ENCODE measurements around the gene REXO5.

REXO5 gene

DNA sequence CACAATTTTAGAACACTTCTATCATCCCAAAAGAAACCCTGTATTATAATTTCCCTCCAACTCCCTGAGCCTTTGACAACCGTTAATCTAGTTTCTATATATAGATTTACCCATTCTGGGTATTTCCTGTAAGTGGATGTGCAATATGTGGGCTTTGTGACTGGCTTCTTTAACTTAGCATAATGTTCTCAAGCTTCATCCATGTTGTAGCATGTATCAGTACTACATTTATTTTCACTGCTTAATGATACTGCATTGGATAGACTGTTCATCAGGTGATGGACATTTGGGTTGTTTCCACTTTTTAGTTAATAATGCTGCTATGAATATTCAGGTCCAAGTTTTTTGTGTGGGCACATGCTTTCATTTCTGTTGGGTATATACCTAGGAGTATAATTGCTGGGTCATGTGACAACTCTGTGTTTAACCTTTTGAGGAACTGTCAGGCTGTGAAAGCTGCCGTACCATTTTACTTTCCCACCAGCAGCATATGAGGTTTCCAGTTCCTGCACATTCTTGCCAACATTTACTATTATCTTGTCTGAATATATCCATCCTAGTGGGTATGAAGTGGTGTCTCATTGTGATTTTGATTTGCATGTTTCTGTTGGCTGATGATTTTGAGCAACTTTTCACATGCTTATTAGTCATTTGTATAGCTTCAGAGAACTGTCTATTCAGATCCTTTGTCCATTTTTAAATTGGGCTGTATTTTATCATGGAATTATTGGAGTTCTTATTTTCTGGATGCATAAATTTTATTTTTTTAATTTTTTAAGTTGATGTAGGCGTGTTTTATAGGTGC lies 16.4 kb downstream of the REXO5 start:
- ChIA-PET CTCF (interaction anchor here (2.1 kb wide), 1 partner anchor 26 kb away, joined by 8 read pairs; no protein-coding TSS in a partner anchor), POLR2A (no interaction called here)
- no peak for DNase-seq (ENCODE audit: low read depth, low spot score)
- no peak overlapping the region for H3K4me3 ChIP-seq (ENCODE audit: low read depth, low read length)
- TF ChIP-seq, protein P1, sequence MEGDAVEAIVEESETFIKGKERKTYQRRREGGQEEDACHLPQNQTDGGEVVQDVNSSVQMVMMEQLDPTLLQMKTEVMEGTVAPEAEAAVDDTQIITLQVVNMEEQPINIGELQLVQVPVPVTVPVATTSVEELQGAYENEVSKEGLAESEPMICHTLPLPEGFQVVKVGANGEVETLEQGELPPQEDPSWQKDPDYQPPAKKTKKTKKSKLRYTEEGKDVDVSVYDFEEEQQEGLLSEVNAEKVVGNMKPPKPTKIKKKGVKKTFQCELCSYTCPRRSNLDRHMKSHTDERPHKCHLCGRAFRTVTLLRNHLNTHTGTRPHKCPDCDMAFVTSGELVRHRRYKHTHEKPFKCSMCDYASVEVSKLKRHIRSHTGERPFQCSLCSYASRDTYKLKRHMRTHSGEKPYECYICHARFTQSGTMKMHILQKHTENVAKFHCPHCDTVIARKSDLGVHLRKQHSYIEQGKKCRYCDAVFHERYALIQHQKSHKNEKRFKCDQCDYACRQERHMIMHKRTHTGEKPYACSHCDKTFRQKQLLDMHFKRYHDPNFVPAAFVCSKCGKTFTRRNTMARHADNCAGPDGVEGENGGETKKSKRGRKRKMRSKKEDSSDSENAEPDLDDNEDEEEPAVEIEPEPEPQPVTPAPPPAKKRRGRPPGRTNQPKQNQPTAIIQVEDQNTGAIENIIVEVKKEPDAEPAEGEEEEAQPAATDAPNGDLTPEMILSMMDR (IDR thresholded peaks at IDR 0.05; ENCODE audit: insufficient read depth, low read length, missing control alignments), result no peak

DNA sequence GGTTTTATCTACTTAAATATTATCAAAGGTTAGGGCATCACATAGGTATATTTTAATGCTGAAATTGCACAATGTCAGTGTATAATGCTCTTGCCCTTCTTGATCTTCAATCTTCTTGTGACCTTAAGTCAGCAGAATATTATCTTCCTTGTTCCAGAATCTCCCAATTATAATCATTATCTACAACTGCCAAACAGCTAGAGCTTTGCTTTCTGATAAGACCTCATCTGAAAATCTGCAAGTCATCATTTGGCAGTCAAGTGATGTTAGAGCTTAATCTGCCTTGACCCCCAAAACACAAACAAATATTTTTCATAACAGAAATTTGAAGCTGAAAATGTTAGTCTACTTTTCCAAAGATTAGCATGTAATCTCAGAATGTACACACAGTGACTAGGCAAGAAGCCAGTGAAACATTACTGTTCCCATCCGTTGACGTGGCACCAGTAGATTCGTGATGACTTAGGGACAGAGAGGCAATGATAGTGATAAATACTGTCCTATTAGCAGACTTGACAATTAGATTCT lies 19.8 kb downstream of the REXO5 start:
- ChIA-PET POLR2A (interaction anchor here (0.6 kb wide), 1 partner anchor 1148 kb away, joined by 3 read pairs; no protein-coding TSS in a partner anchor), CTCF (interaction anchor here (1.3 kb wide), 1 partner anchor 8 kb away, joined by 3 read pairs; no protein-coding TSS in a partner anchor)
- TF ChIP-seq, protein P1 (IDR thresholded peaks at IDR 0.05; ENCODE audit: insufficient read depth, low read length, missing control alignments), result no peak
- no peak for DNase-seq (ENCODE audit: low read depth, low spot score)
- no peak overlapping the region for H3K4me3 ChIP-seq (ENCODE audit: low read depth, low read length)

DNA sequence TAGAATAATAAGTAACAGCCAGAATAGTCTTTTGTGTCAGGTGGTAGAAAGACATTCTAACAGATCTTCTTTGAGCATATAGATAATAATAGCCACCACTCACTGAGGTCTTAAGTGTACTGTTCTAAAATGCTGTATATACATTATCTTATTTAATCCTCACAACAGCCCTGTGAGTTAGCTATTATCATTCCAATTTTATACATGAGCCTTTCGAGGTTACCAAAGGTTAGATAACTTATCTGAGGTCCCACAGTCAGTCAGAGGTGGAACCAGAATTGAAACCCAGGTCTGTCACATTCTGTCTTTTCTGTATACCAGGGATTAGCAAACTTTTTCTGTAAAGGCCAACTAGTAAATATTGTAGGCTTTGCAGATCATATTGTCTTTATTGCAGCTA lies 23.2 kb downstream of the REXO5 start:
- DNase-seq (ENCODE audit: low read depth, low spot score), result no peak
- CTCF ChIA-PET, result no interaction called here

DNA sequence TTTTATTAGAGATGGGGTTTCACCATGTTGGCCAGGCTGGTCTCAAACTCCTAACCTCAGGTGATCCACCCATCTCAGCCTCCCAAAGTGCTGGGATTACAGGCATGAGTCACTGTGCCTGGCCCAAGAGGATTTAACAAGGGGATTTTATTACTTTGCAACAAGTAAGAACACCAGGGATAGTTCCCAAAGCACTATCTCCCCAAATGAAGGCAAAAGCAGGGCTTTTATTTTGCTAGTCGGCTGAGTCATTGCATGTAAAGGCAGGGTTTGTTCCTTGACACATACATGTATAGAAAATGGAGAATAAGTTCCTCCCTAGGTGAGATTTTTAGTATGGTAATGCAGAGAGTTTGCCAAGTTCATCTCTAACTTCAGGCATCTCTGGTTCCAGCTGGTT lies 24.0 kb downstream of the REXO5 start:
- TF ChIP-seq, protein P1 (IDR thresholded peaks at IDR 0.05; ENCODE audit: insufficient read depth, low read length, missing control alignments), result no peak
- DNase-seq (ENCODE audit: low read depth, low spot score), result no peak
- no peak overlapping the region for H3K4me3 ChIP-seq (ENCODE audit: low read depth, low read length)
- POLR2A ChIA-PET, result no interaction called here
- CTCF ChIA-PET, result interaction anchor here (1.3 kb wide), 1 partner anchor 20 kb away, joined by 4 read pairs; no protein-coding TSS in a partner anchor

More for the DNA sequence above, 23.2 kb downstream of the REXO5 start:
- TF ChIP-seq, protein P1 (IDR thresholded peaks at IDR 0.05; ENCODE audit: insufficient read depth, low read length, missing control alignments), result no peak
- no peak overlapping the region for H3K4me3 ChIP-seq (ENCODE audit: low read depth, low read length)
- POLR2A ChIA-PET, result no interaction called here

DNA sequence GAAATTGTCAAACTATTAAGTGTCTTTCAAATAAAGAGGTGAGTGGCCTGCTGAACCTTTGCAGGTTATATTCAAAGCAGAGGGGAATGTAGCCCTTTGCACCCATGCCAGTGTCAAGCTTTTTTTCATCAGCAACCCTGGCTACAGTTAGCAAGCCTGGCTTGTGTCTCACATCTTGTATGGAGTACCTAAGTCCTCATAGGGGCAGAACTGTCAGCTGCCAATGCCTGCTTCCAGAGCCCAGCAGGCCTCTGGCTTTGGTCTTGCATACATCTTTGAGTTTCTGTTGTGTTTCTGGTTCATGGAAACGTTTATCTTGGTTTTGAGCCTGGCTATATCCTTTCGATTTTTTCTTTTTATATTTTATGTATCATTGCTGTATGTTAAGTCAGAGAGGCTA lies 26.8 kb downstream of the REXO5 start:
- TF ChIP-seq, protein P1 (IDR thresholded peaks at IDR 0.05; ENCODE audit: insufficient read depth, low read length, missing control alignments), result no peak
- CTCF ChIA-PET, result interaction anchor here (0.8 to 0.9 kb wide), 2 partner anchors 10 to 14 kb away, joined by 3 read pairs; no protein-coding TSS in a partner anchor
- DNase-seq (ENCODE audit: low read depth, low spot score), result no peak
- no peak overlapping the region for H3K4me3 ChIP-seq (ENCODE audit: low read depth, low read length)
- POLR2A ChIA-PET, result no interaction called here

DNA sequence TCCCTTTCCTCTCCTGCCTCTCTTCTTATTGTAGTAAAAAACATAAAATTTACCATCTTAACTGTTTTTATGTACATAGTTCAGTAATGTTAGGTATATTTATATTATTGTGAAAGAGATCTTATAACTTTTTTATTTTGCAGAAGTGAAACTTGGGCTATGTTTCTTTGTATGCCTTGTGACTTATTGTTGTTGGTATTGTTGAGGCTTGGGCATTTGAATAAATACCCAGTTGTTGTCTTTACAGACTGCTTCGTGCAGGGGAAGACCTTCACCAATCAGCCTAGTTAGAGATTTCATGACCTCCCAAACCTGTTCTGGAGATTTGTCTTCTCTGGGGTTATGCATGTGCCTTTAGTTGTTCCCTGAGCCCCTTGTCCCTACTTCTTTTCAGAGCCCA lies 31.9 kb downstream of the REXO5 start:
- no peak for DNase-seq (ENCODE audit: low read depth, low spot score)
- TF ChIP-seq, protein P1 (IDR thresholded peaks at IDR 0.05; ENCODE audit: insufficient read depth, low read length, missing control alignments), result no peak
- CTCF ChIA-PET, result interaction anchor here (1.3 kb wide), 1 partner anchor 10 kb away, joined by 3 read pairs; no protein-coding TSS in a partner anchor
- no peak overlapping the region for H3K4me3 ChIP-seq (ENCODE audit: low read depth, low read length)
- POLR2A ChIA-PET, result no interaction called here
